ENCODE measurements around the gene MSH4.
"Not testable (repeated sequence)": the region's sequence is repeated elsewhere in the genome, so short reads cannot be mapped to it uniquely, and the experiment has no call there.

The MSH4 gene

GRCh38 chr1:75796376-75797272 is at the start of gene MSH4:
Gene MSH4 (plus strand): TSS chr1:75796882. CDS start chr1:75796986, 104 bp downstream.
- no peak for DNase-seq

- DNase-seq: not testable (repeated sequence)
Observed at GRCh38 chr1:75757210-75757609, 39.5 kb upstream of the MSH4 start.

GRCh38 chr1:75758543-75758942 is 38.1 kb upstream of the MSH4 start:
- not testable (repeated sequence) for DNase-seq

GRCh38 chr1:75764057-75764655 is 32.5 kb upstream of the MSH4 start:
- no peak for DNase-seq

- no peak for DNase-seq
Observed at GRCh38 chr1:75765697-75766355, 30.9 kb upstream of the MSH4 start.

DNA sequence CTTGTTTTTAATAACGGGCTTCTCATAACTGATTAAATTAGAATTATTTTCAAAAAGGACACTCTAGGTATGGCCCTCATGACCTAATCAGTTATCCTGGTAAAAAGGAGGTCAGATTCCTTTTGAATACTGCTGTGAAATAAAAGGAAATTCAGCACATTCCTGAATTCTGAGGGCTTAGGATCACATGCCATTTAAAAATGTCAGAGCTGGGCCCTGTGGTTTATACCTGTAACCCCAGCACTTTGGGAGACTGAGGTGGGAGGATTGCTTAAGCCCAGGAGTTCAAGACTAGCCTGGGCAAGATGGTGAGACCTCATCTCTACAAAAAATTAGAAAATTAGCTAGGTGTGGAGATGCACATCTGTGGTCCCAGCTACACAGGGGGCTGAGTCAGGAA is 28.7 kb upstream of the MSH4 start:
- DNase-seq: no peak

GRCh38 chr1:75770761-75771160 is 25.9 kb upstream of the MSH4 start:
- DNase-seq: no peak

- no peak for DNase-seq
Observed at GRCh38 chr1:75771978-75772377, 24.7 kb upstream of the MSH4 start.

DNA sequence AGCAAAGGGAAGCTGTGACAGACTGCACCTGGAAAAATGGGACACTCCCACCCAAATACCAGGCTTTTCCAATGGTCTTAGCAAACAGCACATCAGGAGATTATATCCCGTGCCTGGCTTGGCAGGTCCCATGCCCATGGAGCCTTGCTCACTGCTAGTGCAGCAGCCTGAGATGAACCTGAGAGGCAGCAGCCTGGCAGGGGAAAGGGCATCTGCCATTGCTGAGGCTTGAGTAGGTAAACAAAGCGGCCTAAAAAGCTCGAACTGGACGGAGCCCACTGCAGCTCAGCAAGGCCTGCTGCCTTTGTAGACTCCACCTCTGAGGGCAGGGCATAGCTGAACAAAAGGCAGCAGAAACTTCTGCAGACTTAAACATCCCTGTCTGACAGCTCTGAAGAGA is 18.9 kb upstream of the MSH4 start:
- not testable (repeated sequence) for DNase-seq

- not testable (repeated sequence) for DNase-seq
Observed at GRCh38 chr1:75778694-75779093, 18.0 kb upstream of the MSH4 start.

- DNase-seq: not testable (repeated sequence)
Observed at GRCh38 chr1:75780183-75780582, 16.5 kb upstream of the MSH4 start.

DNA sequence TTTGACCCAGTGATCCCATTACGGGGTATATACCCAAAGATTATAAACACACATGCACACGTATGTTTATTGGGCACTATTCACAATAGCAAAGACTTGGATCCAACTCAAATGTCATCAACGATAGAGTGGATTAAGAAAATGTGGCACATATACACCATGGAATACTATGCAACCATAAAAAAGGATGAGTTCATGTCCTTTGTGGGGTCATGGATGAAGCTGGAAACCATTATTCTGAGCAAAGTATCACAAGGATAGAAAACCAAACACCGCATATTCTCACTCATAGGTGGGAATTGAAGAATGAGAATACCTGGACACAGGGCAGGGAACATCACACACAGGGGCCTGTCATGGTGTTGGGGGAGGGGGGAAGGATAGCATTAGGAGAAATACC is 12.8 kb upstream of the MSH4 start:
- not testable (repeated sequence) for DNase-seq

DNA sequence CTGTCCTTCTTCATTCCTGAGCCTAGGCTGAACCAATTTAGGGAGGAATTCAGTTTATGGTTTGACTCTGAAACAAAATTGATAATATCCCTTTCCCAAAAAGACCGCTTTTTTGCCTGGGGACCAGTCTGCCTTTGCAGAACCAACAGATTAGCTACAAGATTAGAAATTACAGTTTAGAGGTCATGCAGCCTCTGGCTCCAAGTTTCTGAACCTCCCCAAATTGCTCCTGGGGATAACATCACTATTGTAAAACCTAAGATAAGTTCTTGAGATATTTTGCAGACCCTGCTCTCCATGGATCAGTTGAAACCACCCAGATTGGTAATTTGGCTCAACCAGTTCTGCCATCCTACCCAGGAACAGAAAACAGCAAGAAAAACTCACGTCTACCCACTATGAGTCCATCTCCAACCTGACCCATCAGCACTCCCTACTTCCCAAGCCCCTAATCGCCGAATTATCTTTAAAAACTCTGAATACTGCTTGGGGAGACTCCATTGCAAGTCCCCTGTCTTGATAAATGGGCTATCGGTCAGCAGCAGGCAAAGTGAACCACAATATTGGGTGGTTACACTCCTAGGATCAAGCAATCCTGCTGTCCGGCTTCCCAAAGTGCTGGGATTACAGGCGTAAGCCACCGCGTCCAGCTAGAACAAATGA is 11.2 kb upstream of the MSH4 start:
- DNase-seq: no peak

- DNase-seq: peak; percentile 89
Observed at GRCh38 chr1:75785983-75786853, 10.5 kb upstream of the MSH4 start, which contains the start of gene RABGGTB. Gene RABGGTB (plus strand): TSS chr1:75786256. CDS start chr1:75786272, 16 bp downstream.

- no peak for DNase-seq
Observed at GRCh38 chr1:75786901-75787493, 9.7 kb upstream of the MSH4 start.

DNA sequence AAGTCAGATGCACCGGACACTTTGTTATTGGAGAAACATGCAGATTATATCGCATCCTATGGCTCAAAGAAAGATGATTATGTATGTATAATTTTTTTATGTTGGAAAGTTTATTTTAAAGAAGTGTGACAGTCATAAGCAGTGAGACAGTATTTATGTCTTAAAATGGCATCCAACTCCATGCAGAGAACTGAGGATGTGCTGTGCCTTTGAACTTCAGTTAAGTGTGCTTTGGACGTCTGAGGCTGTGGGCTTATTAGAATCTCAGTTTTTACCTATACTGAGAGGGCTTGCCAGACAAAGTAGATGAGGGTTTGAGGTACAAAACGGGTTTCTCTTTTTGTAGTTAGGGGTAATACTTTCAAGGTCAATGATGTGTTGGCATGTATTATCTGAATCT is 9.2 kb upstream of the MSH4 start:
- DNase-seq: no peak

- DNase-seq: no peak
Observed at GRCh38 chr1:75789988-75790387, 6.7 kb upstream of the MSH4 start.

GRCh38 chr1:75791022-75791421 is 5.7 kb upstream of the MSH4 start:
- no peak for DNase-seq

DNA sequence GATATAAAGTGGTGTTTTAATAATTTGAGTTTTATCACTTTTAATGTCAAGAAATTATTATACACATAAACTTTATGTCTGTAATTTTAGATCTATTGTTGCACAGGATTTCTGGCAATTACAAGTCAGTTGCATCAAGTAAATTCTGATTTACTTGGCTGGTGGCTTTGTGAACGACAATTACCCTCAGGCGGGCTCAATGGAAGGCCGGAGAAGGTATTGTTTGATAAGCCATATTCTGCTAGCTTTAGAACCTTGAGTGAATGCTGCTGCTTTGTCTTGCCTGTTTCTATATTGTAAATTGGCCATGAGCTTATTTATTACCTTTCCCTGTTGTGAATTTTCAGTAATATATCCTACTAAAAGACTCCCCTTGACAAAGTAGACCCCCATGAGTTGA is 4.6 kb upstream of the MSH4 start:
- no peak for DNase-seq

DNA sequence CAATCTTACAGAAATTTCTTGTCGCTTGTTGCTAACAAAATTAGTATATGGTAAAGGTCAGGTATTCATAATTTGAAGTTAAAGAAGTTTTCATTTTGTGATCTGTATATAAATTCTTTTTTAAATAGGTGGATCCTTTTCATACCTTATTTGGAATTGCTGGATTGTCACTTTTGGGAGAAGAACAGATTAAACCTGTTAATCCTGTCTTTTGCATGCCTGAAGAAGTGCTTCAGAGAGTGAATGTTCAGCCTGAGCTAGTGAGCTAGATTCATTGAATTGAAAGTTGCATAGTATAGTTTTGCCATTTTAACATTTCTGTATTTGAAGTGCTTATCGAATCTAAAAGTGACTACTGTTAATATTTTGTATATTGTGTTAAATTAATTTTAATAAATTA is 2.3 kb upstream of the MSH4 start:
- no peak for DNase-seq

- DNase-seq: no peak
Observed at GRCh38 chr1:75795703-75796193, 934 bp upstream of the MSH4 start.

DNA sequence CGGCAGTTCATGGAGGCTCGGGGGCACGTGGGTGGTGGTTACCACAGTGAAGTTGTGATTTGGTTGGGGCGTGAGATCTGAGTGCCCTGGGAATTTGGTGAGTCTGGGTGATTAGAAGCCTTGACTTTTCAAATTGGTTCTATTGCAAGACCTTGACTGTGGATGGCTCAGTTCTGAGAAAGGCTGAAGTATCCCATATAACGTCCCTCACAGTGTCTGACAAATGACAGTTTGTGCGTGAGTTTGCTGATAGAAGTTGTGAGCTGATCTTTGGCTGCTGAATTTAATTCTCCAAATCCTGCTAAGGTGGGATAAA is 549 bp downstream of the MSH4 start:
- DNase-seq: no peak

Measured in NCI-H1092 (cell line).